Islet of Langerhans (tissue), 1 donor: ENCODE measurements around the gene NAA10.

ENCODE experiments used
- FAIRE-seq: peaks from one replicate; lab custom pipeline; 2011; peaks lifted over from hg19 to GRCh38; lab: Jason Lieb, UNC

The NAA10 gene

DNA sequence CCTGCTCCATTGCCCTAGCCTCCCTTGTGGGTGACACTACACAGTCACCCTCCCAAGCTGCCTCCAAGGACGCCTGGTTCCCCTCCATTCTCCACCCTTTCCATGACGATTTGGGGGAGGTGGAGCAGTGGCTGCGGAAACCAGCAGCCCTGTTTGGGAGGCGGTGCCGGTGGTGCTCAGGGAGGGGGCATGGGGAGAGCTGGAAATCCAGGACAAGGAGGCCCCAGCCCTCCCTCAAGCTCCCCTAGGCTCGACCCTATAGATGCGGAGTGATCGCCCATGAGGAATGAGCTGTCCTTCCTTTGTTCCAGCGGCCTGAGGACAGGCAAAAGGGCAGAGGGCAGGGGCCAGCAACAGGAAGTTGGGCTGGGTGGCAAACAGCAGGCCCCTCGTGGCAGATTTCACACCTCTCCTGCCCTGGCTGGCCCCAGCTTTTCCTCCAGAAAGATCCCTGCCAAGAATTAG is 13.2 kb upstream of the NAA10 start:
- FAIRE-seq: no peak

DNA sequence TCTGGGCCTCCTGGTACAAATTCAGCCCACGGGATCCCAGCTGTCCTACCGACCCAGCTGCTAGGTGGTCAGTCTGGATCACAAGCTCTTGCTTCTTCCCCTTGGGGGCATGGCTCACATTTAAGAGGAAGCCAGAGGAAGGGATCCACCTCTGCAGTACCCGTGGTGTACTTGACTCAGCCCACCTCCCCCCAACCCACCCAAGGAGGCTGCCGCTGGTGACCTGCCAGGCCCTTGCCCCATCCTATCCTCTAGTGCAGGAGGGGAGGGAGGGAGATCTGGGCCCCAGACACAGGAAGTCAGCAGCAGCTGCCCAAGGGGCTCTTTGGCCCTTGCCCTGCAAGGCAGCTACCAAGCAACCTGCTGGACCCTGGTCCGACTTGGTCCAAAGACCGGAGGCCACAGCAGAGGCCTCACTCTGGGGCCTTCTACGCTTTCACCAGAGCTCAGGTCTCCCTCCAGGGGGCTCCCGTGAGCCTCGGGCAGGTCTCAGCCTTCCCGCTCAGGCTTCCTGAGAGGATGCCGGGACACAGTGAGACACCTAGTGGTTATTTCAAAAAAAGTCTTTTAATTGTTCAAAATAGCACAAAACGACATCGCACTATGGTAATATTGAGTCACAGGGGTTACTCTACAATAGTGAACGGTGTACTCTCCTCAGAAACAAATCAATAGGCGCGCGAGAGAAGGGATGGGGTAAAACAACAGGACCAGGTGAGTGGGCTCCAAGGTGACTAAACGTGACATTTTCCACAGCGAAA is 12.4 kb upstream of the NAA10 start:
- FAIRE-seq: peak; percentile 90

DNA sequence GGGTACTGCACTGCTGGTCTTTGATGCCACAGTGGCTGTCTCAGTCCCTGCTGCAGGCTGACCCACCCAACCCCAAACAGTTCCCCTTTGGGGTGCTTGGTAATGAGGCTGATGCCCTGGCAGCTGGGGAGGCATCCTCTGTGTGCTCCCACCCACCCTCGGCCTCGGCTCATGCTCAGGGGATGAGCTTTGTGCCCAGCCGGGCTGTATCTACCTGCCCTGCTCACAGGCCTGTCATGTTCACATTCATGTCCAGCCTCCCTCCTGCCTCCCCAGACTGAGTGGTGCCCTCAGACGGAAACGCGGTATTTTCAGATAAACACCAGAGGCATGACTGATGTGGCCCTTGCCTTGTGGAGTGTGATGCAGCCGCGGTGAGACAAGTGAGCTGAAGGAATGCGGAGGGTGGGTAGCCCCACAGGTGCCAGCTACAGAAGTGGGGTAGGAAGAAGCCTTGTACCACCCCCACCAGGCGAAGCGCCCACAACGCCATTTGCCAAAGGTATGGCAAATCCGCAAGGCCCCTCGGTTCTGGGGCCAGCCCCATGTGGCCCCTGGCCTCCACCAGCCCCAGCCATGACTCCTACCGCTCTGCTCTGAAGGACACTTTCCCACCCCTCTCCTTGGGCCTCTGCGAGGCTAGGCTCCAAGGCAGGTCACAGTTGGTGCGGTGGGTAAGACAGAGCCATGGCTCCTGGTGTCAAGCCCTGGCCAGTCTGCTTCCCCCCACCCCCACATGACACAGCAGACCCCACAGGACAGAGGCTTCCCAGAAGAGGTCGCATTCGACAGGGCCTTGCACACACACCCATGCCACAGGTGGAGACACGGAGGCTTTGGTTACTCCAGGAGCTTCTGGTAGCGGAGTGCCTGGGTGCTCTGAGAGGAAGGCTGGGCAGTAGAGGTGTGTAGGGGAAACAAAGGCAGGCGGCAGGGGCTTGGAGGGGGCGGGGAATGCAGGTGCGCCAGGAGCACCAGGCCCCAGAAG is 11.4 kb upstream of the NAA10 start:
- FAIRE-seq: no peak

DNA sequence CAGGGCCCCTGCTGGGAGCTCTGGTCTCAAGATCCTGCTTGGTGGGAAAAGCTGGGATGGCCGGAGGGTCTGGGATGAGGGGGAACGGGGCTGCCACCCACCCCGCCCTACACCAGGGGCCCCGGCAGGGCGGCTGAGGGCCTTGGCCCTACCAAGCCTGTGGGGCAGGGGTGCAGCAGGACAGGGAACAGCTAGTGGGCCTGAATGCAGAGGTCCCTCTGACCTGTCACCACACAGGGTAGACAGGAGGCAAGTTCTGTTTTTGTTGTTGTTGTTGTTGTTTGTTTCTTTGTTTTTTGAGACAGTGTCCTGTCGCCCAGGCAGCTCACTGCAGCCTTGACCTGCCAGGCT is 9.9 kb upstream of the NAA10 start:
- no peak for FAIRE-seq

DNA sequence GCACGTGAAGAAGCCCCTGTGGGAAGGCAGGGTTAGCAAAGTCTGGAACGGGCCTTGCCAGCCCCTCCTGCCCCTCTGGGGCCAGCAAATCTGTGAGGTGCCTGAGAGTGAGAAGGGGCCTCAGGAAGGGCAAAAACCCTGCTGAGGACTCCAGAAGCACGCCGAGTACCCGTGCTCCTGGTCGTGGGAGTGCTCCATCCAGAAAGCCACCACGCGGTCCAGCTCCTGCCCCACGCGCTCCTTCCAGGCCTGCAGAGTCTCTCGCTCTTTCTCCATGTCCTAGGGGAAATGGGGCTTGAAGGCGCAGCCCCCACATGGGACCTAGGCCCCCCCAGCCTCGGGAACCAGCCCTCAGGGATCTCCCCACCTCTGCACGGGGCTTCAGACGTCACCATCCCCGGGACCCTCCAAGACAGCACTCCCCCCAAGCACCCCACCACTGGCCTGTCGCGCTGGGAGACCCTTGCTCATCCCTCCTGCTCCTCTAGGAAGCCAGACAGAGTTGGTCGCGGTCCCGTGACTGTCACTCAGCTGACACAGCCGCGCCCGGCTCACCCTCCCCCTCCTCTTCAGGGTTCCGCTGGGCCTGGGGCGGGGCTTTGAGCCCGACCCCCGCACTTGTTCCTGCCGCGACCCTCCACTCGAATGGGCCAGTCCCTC is 9.4 kb upstream of the NAA10 start, which contains the start of gene RENBP:
RENBP (minus strand) TSS at position 504 of the 660 bp plus-strand sequence; CDS start at position 471, 33 bp downstream.
- FAIRE-seq: no peak

DNA sequence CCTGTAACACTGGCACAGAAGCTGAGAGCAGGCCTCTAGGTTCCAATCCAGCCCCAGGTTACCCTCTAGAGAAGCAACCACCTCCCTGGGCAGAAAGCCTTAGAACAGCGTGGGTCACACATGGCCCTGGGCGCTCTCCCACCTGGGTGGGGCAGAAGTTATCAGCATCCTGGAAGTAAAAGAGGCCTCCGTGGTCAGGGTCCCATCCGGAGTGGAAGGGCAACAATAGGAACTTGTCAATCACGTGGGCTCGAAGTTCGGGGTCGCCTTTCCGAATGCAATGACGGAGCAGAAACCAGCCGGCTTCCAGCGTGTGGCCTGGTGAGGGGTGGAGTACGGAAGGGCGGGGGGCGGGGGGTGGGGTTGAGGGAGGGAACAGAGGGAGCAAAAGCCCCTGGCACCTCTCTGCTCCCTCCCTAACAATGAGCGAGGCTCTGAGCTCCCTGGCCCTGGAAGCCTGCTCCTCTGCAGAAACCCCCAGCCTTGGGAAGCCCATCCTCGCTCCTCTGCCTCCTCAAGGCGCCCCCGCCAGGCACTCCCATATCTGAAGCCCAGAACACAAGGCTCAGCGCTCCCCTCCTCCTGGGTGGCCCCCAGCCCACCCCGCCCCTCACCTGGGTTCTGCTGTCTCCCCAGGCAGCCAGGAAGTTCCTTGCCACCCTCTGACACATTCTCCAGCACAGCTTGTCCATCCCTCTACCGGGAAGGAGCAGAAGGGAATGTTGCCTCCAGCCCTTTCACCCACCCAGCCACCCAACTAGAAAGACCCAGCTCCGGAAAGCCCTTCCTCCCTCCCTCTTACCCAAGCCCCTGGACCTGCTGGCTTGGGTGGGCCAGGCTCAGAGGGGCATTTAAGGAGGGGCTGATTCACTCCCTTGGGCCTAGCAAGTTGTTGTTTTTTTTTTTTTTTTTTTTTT is 6.8 kb upstream of the NAA10 start:
- no peak for FAIRE-seq

DNA sequence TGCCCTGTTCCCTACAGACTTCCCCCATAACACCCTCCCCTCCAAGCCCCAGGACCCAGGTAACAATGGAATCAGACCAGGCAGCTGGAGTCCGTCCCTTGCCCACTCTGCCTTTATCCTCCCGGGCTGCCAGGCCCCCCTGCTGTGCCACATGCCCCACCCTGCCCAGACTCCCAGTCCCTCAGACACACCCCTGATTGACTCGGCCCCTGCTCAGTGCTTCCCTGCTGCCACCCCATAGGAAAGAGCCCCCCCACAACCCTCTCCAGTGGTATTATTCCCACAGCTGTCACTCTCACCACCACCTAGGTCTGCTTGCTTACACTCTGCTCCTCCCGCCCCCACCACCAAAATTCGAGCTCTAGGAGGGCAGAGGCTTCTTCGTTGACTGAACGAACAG is 4.7 kb upstream of the NAA10 start:
- no peak for FAIRE-seq

DNA sequence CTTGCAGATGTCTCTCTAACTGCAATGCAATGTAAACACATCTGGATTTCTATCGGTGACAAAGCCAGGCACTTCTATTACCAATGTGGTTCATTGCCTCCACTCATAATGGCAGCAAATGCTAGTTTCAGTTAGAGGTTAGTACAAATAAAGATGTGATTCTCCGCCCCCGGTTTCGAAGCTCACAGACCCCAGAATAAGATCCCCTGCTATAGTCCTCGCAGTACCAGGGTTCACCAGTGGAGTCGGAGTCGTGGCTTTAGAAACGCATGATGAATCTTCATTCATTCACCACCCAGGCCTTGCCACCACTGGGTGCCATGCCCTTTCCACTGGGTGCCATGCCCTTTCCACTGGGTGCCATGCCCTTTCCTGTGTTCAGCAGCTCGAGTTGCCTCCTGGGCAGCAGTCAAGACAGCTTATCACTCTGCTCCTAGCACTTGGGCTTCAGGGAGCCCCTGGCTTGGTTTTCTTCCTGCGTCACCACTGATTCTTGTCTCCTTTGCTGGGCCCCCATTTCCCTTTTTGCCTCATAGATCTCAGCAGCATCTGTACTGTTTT is 3.5 kb upstream of the NAA10 start:
- FAIRE-seq: no peak

DNA sequence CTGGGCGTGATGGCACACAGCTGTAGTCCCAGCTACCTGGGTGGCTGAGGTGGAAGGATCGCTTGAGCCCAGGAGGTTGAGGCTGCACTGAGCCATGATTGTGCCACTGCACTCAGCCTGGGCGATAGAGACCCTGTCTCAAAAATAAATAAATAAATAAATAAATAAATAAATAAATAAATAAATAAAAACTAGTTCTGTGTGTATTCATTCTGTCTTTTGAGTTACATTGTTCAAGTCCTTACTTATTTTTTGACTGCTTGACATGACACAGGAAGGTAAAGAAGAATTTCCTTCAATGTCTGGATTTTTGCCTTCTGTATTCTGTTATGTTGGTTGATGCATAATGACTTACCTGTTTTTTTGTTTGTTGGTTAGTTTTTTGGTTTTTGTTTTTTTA is 2.2 kb upstream of the NAA10 start:
- no peak for FAIRE-seq

DNA sequence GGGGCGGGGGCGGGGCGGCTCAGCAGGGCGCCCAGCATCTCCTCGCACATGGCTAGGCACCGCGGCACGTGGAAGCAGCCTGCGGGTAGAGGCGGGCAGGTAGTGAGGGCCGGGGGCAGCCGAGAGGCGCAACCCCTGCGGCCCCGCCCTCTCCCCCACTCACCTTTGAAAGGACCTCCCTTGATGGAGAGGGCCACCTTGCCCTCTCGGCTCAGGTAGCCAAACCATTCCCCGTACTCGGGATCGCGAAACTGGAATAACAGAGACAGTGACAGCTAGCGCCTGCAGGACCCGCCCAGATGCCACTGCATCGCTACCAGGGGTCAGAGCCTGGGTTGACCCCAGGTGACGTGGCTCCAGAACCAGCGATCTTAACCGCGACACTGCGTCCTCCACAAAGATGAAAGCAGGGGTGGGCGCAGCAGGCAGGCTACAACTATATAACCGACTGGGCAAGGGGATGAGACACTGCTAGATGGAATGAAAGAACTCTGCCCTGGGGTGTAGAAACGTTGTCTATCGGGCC is 552 bp upstream of the NAA10 start:
- FAIRE-seq: no peak

DNA sequence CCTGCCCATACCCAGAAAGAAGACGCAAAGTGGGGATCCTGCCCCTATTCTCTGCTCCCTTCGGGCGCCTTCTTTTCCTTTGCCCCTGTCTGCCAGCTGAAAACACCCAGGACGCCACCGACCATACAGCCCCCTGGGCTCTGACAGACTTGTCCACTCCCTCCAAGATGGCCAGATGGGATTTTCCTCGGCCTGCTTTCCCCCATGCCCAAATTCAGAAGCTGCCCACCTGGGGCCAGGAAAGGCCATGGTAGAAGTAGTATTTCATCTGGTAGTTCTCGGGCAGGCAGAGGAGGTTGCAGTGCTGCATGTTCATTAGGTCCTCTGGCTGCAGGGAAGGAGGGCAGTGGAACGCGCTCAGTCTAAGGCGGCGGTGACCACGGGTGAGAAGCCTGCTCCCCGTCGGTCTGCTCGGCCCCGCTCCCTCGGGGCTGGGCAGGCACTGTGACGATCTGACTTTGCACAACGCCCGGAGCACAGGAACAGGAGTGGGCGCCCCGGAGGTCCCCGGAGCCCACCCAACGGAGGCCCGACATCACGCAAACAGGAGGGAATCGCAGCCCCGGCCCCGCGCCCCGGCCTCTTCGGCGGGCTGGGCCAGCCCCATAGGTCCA is 582 bp downstream of the NAA10 start:
- FAIRE-seq: no peak

DNA sequence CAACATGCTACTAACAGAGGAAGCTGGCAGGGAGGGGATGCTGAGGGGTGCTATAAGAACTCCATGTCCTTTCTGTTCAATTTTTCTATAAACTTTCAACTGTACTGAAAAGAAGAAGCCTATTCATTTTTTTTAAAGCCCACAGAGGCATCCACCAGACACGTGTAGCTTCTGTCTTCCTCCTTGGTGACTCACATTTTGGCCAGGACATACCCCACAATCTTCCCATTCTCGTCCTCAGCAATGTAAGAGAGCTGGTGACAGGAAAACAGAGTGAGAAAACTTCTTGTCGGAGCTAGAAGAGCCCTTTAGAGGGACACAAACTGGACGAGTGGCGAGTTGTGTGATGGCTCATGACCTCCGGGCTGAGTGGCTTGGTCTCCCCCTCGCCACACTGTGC is 1.1 kb downstream of the NAA10 start:
- FAIRE-seq: no peak

DNA sequence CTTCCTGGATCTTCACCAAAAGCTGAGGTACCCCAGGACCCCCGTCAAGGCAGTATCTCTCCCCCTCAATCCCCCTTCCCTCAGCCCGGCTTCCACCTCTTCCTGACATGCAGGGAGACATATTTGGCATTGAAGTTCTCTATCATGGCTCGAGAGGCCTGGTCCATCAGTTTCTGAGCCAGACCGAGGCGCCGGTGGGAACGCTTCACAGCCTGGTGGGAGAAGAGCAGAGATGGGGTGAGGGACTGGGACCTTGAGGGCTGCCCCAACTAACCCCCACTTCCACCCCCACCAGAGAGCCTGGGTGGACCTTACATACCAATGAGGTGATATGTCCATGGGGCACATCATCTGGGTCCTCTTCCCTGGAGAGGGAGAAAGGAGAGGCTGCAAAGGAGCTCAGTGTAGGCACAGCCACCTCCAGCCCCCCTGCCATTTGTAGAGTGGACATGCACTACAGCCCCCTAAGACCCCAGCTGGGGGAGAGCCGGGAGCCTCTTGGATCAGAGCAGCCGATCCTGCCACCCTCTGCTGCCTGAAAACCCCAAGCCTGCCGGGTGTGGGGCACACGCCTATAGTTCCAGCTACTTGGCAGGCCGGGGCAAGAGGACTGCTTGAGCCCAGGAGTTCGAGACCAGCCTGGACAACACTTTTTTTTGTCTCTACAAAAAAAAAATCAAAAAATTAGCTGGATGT is 2.5 kb downstream of the NAA10 start:
- no peak for FAIRE-seq

DNA sequence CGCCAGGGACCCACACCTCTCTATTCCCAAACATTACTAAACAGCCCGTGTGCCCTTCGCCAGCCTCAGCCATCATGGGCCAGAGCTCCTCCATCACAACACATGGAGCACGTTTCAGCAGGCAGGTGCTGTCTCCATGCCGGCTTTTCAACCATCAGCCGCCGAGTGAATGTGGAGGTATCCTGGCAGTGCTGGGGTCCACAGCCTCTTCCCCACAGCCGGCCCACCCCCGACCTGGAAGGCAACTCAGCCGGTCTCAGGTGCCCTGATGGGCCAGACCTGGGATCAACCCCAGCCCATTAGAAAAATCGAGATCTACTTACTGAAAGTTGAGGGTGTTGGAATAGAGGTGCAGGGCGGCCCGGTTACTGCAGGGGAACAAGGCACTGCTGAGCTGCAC is 3.1 kb downstream of the NAA10 start:
- FAIRE-seq: no peak

DNA sequence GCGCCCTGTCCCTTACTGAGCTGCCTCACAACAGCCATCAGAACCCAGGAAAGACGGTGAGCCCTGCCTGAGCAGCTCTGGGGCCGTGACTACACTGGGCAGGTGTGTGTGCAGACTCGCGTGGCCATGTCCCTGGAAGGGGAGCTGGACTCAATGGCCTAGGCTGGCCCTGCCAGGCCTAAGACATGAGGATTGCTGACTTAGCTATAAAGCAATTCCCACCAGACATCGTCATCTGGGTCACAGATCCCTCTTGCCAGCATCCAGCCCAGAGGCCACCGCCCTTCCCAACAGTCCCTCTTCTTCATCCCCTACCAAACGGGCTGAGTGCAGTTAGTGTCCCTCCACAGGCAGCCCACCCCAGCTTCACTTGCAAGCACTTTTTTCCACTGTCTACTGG is 3.7 kb downstream of the NAA10 start:
- no peak for FAIRE-seq

DNA sequence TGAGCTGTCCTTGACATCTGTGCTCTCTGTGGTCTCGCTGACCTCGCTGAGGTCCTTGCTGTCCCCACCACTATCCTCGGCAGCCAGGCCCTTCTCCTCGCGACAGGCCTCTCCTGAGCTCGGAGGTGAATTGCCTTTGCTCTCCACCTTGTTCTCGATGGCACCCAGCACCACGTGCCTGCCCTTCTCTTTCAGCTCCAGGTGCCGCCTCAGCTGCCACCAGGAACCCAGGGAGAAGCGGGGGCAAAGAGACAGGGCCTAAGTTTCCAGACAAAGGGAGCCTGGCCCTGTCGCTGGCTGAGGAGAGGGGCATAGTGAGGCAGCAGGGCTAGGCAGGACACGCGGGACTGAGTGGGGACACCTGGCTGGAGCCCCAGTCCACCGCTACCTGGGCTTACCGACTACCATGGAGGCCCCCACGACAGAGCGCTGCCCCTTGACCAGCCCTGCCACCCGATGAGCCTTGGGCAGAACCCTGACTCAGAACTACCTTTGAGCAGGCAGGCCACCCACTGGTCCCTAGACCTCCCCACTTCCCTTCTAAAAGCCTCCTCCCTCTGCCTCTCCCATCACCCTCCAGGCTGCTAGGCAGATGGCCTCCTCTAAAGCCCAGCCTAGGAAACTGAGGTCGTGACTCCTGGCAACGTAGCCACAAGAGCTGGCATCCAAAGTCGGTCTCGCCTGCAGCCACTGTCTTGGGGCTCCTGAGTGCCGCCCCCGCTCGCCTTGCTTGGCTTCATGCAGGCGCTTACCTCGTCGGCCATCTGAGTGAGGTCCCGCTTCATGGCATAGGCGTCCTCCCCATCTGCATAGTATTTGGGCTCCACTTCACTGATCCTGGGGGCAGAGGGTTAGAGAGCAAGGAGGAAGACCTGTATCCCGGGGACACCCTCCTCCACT is 4.6 kb downstream of the NAA10 start:
- FAIRE-seq: no peak

DNA sequence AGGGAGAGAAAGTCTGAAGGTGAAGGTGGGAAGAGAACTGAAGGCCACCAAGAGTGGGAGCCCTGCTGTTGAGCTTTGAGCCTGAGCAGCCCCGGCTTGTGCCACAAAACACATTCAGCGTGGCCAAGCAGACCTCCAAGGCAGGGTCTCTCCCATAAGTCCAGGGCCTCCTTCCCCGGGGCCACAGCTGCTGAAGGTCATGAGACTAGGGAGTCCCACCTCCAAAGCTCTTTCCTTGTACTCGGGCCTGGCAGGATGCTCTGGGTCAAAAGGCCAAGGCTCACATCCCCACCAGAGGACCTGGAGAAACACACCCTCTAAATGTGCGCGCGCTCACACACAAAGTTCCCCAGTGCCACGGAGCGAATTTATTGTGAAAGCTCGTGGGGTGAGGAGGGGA is 5.3 kb downstream of the NAA10 start:
- FAIRE-seq: no peak

DNA sequence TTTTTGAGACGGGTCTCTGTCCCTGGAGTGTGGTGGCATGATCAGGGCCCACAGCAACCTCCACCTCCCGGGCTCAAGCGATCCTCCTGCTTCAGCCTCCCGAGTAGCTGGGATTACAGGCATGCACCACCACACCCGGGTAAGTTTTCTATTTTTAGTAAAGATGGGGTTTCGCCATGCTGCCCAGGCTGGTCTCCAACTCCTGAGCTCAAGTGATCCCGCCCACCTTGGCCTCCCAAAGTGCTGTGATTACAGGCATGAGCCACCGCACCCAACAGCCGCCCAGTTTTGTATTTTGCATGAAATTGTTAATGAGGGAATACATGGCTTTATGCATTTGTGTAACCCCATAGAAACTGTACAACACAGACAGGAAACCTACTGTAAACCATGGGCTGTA is 6.0 kb downstream of the NAA10 start:
- no peak for FAIRE-seq
